ENCODE results near the gene SPDYE3.
"Not testable (repeated sequence)": the region's sequence is repeated elsewhere in the genome, so short reads cannot be mapped to it uniquely, and the experiment has no call there.

DNA sequence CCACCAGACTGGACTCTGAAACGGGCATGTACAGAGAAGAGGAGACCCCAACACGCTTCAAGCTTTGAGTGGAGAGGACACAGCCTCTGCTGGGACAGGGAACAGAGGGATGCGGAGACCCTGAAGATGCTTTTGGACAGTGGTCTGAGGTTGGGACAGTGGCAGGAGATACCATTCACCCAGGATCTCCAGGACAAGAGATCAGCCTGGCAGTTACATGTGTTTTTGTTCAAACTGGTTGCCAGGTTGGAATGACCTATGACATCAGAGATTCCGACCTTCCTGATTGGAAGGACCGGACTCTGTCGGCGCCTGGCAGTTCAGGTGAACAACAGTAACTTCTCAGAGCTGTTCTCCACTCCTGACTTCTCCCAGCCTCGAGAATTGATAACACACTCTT, at the start of gene SPDYE3:
- TF ChIP-seq POLR2A (IDR thresholded peaks at IDR 0.05), result not testable (repeated sequence)
- TF ChIP-seq, protein P1, sequence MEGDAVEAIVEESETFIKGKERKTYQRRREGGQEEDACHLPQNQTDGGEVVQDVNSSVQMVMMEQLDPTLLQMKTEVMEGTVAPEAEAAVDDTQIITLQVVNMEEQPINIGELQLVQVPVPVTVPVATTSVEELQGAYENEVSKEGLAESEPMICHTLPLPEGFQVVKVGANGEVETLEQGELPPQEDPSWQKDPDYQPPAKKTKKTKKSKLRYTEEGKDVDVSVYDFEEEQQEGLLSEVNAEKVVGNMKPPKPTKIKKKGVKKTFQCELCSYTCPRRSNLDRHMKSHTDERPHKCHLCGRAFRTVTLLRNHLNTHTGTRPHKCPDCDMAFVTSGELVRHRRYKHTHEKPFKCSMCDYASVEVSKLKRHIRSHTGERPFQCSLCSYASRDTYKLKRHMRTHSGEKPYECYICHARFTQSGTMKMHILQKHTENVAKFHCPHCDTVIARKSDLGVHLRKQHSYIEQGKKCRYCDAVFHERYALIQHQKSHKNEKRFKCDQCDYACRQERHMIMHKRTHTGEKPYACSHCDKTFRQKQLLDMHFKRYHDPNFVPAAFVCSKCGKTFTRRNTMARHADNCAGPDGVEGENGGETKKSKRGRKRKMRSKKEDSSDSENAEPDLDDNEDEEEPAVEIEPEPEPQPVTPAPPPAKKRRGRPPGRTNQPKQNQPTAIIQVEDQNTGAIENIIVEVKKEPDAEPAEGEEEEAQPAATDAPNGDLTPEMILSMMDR (IDR thresholded peaks at IDR 0.05 in 4 of 5, conservative IDR thresholded peaks at IDR 0.05 in 1 of 5), result not testable (repeated sequence)
